ENCODE measurements around the gene APBA3. TPM values are rescaled to one million over a fixed set of nuclear protein-coding genes. Genes with fewer than 3 reads are reported as not detected.

The APBA3 gene
- total and polyA plus RNA-seq, 9 of the 15 experiments (the other 6 are each of a cell fraction or from before 2014, with no cell fraction given): 0.10 to 29.5 (median 11.5) TPM

DNA sequence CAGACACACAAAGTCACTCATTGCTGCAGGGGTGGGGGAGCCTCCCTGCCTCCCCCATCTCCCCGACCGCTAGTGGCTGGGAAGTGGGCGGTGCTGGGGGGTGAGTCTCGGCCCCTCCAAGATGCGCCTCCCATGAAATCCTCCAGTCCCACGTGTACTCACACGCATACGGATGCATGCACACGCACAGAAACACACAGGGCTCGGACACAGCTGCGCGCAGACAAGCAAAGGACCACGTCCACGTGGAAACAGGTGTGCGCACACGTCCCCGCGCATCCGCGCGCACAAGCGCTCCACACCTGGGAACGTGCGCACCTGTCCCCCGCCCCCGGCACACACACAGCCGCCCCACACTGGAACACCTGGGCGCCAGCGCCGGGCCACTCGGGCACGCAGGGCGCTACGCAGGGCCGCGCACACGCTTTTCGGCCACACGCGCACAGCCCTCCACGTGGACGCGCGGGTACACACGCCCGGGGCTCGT, 24.0 kb upstream of the APBA3 start (continued):
- TF ChIP-seq MGA (IDR thresholded peaks at IDR 0.05): peak; percentile 22; the same call in 1 of the 2 replicates
- no peak for TF ChIP-seq KAT8 (IDR thresholded peaks at IDR 0.05; ENCODE audit: low read depth)
- TF ChIP-seq CREB3L1 (IDR thresholded peaks at IDR 0.05; ENCODE audit: borderline replicate concordance, low read depth): peak; percentile 53
- TF ChIP-seq, protein P1, sequence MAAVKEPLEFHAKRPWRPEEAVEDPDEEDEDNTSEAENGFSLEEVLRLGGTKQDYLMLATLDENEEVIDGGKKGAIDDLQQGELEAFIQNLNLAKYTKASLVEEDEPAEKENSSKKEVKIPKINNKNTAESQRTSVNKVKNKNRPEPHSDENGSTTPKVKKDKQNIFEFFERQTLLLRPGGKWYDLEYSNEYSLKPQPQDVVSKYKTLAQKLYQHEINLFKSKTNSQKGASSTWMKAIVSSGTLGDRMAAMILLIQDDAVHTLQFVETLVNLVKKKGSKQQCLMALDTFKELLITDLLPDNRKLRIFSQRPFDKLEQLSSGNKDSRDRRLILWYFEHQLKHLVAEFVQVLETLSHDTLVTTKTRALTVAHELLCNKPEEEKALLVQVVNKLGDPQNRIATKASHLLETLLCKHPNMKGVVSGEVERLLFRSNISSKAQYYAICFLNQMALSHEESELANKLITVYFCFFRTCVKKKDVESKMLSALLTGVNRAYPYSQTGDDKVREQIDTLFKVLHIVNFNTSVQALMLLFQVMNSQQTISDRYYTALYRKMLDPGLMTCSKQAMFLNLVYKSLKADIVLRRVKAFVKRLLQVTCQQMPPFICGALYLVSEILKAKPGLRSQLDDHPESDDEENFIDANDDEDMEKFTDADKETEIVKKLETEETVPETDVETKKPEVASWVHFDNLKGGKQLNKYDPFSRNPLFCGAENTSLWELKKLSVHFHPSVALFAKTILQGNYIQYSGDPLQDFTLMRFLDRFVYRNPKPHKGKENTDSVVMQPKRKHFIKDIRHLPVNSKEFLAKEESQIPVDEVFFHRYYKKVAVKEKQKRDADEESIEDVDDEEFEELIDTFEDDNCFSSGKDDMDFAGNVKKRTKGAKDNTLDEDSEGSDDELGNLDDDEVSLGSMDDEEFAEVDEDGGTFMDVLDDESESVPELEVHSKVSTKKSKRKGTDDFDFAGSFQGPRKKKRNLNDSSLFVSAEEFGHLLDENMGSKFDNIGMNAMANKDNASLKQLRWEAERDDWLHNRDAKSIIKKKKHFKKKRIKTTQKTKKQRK (IDR thresholded peaks at IDR 0.05; ENCODE audit: borderline replicate concordance, low read depth, low read length): no peak
- TF ChIP-seq ZEB2 (IDR thresholded peaks at IDR 0.05): peak; percentile 61; the same call in 1 of the 2 replicates
- TF ChIP-seq RBM25 (IDR thresholded peaks at IDR 0.05; ENCODE audit: low read depth, low read length, severe bottlenecking): no peak
- TF ChIP-seq GABPB1 (CRISPR knock-in tag; IDR thresholded peaks at IDR 0.05): peak; percentile 58; the same call in 1 of the 2 replicates
- TF ChIP-seq ZNF23 (CRISPR knock-in tag; IDR thresholded peaks at IDR 0.05): no peak
- TF ChIP-seq, protein P2, sequence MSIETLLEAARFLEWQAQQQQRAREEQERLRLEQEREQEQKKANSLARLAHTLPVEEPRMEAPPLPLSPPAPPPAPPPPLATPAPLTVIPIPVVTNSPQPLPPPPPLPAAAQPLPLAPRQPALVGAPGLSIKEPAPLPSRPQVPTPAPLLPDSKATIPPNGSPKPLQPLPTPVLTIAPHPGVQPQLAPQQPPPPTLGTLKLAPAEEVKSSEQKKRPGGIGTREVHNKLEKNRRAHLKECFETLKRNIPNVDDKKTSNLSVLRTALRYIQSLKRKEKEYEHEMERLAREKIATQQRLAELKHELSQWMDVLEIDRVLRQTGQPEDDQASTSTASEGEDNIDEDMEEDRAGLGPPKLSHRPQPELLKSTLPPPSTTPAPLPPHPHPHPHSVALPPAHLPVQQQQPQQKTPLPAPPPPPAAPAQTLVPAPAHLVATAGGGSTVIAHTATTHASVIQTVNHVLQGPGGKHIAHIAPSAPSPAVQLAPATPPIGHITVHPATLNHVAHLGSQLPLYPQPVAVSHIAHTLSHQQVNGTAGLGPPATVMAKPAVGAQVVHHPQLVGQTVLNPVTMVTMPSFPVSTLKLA (conservative IDR thresholded peaks at IDR 0.05): peak; percentile 86 to 90
